DMS 273 treated with DMSO at 0.1 percent for 48 hours (cell line): ENCODE measurements around the gene PSMB10.
"Not testable (repeated sequence)": the region's sequence is repeated elsewhere in the genome, so short reads cannot be mapped to it uniquely, and the experiment has no call there.

ENCODE experiments used
- DNase-seq: peaks from one replicate; lab custom pipeline; 2025; lab: John Stamatoyannopoulos, UW

PSMB10 gene

GRCh38 chr16:67936124-67936879, at the start of gene PSMB10:
Gene PSMB10 (minus strand): TSS chr16:67936850. CDS start chr16:67936749, 101 bp downstream.
- peak; percentile 32 for DNase-seq

- no peak for DNase-seq
Measured at GRCh38 chr16:67982011-67982696, 45.5 kb upstream of the PSMB10 start.

- no peak for DNase-seq
Measured at GRCh38 chr16:67979955-67980678, 43.5 kb upstream of the PSMB10 start, which contains the start of gene DPEP3. Gene DPEP3 (minus strand): TSS chr16:67980499. CDS start chr16:67980380, 119 bp downstream.

DNA sequence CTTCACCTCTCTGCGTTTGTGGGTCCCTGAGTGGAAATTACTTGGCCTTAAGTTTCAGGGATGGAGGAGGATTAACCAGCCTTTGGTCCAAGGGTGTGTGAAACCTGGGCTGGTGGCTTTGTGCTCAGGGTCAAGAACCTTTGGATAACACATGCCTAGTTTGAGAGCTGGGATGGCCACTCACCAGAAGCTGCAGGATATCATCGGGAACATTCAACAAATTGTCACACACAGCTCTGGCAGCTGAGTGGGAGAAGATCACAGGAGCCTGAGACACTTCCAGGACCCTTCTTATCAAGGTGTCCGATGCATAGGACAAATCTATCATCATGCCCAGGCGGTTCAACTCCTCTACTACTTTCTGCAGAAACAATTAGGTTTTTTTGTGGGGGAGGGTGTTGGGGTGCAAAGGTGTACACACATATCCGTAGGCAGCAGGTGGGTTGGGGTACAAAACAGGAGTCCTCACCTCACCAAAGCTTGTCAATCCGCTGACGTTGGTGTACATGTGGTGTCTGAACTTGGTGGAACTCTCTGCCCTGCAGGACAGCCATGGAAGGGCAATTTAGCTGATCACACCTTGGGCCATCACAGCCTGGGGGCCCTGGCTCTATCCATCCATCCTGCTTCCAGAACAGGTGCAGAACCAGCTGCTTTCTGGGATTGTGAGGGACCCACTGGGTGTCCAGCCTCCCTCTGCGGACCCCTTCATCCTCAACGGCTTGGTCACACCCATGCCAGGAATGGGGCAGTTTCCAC, 41.0 kb upstream of the PSMB10 start:
- DNase-seq = no peak

- DNase-seq = no peak
Measured at GRCh38 chr16:67977005-67977404, 40.4 kb upstream of the PSMB10 start.

- no peak for DNase-seq
Measured at GRCh38 chr16:67976205-67976604, 39.6 kb upstream of the PSMB10 start.

- DNase-seq = no peak
Measured at GRCh38 chr16:67975321-67976105, 38.9 kb upstream of the PSMB10 start.

DNA sequence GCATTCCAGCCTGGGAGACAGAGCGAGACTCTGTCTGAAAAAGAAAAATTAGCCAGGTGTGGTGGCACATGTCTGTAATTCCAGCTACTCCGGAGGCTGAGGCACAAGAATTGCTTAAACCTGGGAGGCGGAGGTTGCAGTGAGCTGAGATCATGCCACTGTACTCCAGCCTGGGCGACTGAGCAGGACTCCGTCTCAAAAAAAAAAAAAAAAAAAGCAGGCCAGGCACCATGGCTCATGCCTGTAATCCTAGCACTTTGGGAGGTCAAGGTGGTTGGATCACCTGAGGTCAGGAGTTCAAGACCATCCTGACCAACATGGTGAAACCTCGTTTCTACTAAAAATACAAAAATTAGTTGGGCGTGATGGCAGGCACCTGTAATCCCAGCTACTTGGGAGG, 35.6 kb upstream of the PSMB10 start:
- not testable (repeated sequence) for DNase-seq

GRCh38 chr16:67971111-67971510, 34.5 kb upstream of the PSMB10 start:
- no peak for DNase-seq

DNA sequence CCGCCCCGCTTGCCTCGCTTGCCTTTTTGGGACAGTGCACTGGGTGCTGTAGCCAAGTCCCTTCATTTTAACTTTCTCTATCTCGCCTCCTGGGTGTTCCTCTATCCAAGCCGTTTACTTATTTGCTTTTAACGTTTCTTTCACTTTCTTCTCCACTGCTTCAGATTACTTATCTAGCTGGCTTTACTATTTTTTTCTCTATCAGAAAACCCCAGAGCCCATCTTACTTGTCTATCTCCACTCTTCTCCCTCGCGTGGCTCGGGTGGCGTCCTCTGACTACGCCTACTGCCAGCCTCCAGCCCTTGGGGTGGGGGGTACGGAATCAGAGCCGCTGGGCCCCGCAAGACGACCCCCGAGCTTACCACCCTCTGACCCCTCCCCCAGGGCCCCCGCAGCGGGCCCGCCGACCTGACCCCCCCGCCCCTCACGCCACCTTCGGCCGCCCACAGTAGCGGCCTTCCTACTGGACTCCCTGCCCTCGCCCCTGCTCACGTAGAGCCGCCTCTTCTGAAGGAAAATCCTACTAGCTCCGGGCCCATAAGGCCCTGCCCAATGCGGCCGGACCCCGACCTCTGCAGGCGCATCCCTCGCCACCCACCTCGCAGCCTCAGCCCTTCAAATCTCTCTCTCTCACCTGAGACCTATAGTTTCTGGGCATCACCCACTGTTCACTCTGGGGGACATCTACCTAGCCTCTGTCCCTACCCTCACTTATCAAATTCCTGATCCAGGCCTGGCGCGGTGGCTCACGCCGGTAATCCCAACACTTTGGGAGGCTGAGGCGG, 32.8 kb upstream of the PSMB10 start:
- no peak for DNase-seq

DNA sequence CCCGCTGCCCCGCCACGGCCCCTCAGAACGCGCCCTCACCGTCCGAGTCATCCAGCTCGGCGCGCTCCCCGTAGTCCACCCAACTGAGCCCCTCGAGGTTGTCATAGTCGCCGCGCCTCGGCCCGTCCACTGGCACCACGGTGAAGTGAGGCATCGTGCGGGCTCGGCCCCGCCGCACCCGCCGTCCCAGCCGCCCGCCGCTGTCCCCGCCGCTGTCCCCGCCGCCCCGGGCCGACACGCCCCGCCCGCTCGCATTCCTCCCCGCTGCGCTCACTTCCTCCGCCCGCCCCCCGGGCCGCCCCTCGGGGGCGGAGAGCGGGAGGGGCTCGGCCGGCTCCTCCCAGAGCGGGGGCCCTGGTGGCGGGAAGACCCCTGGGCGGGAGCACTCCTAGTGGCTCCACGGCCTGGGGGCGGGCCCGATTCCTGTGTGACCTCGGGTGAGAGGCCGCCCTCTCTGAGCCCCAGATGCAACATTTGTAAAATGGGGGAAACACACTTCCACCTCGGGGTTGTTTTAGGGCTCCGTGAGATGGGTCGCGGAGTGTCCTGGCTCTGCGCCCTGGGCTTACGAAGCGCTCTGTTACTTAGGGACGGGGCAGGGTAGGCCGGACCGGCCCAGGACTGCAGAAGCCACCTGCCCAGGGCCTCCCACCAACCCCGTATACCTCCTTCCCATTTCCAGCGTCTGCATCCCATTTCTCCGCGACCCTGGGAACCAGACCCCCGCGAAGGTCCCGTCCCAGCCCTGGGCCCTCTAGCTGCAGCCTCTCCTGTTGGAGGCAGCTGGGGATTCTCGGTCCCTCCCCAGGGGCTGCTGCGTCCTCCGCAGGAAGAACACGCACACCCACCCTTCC, 32.0 kb upstream of the PSMB10 start, which contains the start of gene SLC12A4:
TSS of gene SLC12A4 (minus strand) at position 238 of the 854 bp plus-strand sequence. CDS start at position 154, 84 bp downstream.
- DNase-seq = no peak

- no peak for DNase-seq
Measured at GRCh38 chr16:67967958-67968399, 31.3 kb upstream of the PSMB10 start.

GRCh38 chr16:67967183-67967957, 30.7 kb upstream of the PSMB10 start:
- DNase-seq = no peak

- DNase-seq = no peak
Measured at GRCh38 chr16:67966549-67967182, 30.0 kb upstream of the PSMB10 start.

DNA sequence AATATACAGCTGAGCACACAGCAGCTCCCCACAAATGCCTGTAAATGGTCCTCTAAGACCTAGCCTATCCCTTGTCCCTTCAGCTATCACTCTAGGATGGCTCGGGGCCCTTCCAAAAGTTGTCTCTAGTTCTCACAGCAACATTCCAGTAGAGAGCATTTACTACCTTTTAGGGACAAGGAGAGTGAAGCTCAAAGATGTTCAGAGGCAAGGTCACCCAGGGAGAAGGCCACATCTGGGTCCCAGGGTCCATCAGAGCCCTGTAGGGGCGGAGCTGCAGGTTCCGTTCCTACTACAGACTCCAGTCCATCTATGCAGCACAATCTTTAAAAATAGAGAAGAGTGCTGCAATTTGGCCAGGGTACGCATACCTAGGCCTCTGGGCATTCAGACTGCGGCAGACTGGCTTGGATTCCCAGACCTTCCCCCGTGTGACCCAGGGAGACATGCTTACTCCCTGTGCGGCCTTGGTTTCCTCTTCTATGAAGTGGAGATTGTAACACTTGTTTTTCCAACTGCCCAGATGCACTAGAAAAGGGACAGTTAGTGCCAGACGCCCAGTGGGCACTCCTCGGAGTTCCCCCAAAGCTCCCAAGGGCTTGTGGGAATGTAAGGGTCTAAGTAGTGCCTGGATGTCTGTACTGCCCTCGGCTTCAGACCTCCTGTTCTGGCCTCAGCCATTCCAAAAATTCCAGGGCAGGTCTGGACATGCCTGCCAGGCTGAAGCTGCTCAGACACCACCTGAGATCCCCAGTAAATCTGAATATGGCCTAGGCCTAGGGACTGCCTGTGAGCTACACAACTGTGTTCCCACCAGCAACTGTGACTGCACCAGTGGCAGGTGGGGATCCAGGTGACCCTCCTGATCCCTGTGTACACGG, 29.3 kb upstream of the PSMB10 start:
- DNase-seq = no peak

DNA sequence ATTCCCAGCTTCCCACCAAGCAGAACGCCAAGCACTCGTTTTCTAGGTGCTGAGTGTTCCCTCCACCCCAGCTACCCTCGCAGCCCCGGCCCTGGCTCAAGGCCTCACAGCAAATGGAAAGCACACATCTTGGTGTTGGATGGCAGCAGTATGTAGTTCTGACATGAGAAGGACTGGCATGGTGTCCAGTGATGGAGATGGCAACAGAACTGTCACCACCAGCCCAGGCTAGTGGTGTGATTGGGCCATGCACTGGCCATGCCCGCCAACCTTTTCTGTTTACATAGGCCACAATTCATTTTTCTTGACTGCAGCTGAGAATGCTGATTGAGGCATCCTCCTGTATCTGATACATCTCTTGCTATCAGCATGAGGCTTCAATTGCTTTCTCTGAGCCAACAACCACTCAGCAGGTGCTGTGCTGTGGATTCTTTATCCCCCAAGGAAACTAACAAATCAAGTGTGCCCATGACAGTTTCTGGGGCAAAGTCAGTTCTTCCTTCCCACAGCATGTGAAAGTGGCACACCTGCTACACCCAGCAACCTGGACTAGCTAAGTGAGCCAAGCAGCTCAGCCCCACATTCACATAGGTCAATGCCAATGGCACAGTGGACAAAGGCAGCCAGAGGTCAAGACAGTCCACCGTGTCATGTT, 28.0 kb upstream of the PSMB10 start:
- DNase-seq = no peak
